SK-MEL-5 (cell line): ENCODE data around the gene UFL1. TPM values are rescaled to one million over a fixed set of nuclear protein-coding genes. Genes with fewer than 3 reads are reported as not detected.
"Not testable (repeated sequence)": the region's sequence is repeated elsewhere in the genome, so short reads cannot be mapped to it uniquely, and the experiment has no call there.

Source experiments
- DNase-seq: peaks from one replicate; pipeline ENCODE4 v3.0.0-alpha.2; 2016; ENCODE audit warnings: low read depth, low spot score
- in situ Hi-C: cut with HindIII; loops from 2 replicates; pipeline ENCODE4 v1.10.0; 2016; ENCODE audit warnings: low sequenced_read_pairs, high pct_unique_total_duplicates, low pct_unique_long_range_greater_than_20kb
- polyA plus RNA-seq, 2 experiments: library from polyadenylated mRNA; depleted of rRNA; stranded (reverse); fragments of >200 nt; gene quantifications; 2 replicates each; pipeline ENCODE4 v1.2.3, GENCODE V29; 2015
- total RNA-seq: library from RNA; depleted of rRNA; stranded (reverse); fragments of >200 nt; shearing (Covaris generic); gene quantifications from 2 replicates; pipeline ENCODE4 v1.2.3, GENCODE V29; 2014; rRNA removed

Gene UFL1
- 22.6 and 24.2 TPM in 2 replicates for total RNA-seq
- polyA plus RNA-seq (2015; cell fraction: cytosol; rRNA removed), result 13.3 and 21.5 TPM in 2 replicates
- polyA plus RNA-seq (2015; cell fraction: nucleus; rRNA removed), result 55.8 and 59.1 TPM in 2 replicates

DNA sequence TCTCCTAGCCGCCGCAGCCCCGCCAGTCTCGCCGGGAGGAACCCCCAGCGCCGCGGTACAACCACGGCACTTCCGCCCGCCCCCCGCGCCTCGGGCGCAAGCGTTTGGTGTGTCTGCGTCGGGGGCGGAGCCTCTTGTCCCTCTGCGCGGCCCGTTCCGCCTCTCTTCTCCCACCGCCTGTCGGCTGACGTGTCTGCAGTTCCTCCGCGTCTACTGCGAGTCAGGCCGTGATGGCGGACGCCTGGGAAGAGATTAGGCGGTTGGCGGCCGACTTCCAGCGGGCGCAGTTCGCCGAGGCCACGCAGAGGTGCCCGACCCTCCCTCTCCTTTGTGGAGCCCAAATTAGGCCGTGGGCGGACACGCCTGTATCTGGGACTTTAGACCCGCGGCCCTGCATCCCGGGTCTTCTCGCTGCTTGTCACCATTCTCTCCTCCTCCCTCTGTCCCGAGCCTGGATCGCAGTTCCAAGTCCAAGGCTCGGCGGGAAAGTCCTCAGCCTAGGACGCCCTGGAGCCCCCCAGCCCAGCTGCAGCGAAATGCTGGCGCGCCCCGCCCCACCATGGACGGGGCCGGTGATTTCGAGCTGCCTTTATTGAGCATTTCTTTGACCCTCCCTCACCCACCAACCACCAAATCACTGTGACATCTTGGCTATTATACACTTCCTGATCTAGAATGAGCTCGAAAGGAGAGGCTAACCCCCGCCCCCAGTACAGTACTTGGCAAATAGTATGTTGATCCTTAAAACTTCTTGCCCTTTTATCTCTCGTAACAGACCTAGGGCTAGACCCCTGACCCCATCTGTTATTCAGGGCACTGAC lies at the start of gene UFL1:
TSS of gene UFL1 (plus strand) at position 163 of the 821 bp plus-strand sequence. CDS start at position 231, 68 bp downstream.
- peak; percentile 92 for DNase-seq
- in situ Hi-C loops, result no loop called here

DNA sequence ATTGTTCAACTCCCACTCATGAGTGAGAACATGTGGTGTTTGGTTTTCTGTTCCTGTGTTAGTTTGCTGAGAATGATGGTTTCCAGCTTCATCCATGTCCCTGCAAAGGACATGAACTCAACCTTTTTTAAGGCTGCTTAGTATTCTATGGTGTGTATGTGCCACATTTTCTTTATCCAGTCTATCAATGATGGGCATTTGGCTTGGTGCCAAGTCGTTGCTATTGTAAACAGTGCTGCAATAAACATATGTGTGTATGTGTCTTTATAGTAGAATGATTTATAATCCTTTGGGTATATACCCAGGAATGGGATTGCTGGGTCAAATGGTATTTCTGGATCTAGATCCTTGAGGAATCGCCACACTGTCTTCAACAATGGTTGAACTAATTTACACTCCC lies 49.3 kb upstream of the UFL1 start:
- DNase-seq, in situ Hi-C loops: not testable (repeated sequence)

GRCh38 chr6:96478695-96479094 lies 42.9 kb upstream of the UFL1 start:
- DNase-seq, result no peak
- in situ Hi-C loops, result no loop called here

DNA sequence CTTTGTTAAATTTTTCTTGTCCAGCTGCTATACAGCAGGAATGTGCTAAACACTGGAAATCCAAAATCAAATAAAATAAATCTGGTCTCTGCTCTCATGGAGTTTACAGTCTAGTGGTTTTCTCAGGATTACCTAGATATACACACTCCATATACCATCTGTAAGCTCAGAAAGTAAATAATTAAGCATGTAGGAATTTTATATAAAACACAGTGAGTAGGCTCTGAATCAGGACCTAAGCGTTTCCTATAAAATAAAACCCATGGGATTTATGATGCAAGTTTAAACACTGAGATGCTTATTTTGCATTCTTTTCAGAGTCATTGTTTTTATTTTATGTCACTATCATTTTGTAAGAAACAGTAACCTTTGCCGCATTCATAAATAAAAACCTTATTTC lies 29.7 kb upstream of the UFL1 start:
- in situ Hi-C loops, result no loop called here
- no peak for DNase-seq

GRCh38 chr6:96499781-96500180 lies 21.8 kb upstream of the UFL1 start:
- in situ Hi-C loops, result no loop called here
- no peak for DNase-seq

DNA sequence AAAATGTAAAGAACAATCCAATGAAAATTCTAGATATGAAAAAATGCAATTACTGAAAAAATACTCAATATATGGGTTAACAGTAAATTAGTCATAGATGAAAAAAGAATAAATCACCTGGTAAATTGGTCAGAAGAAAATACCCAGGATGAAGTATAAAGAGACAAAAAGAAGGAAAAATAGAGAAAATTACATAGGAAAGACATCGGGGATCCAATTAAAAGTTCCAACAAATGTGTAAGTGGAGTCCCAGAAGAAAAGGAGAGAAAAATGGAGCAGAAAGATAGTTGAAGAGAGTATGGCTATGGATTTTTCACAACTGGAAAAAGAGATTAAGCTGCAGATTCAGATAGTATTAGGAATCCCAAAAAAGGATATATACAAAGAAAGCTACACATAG lies 18.7 kb upstream of the UFL1 start:
- DNase-seq, result no peak
- in situ Hi-C loops, result no loop called here

- in situ Hi-C loops, result no loop called here
- no peak for DNase-seq
Measured at GRCh38 chr6:96505363-96505762, 16.2 kb upstream of the UFL1 start.

DNA sequence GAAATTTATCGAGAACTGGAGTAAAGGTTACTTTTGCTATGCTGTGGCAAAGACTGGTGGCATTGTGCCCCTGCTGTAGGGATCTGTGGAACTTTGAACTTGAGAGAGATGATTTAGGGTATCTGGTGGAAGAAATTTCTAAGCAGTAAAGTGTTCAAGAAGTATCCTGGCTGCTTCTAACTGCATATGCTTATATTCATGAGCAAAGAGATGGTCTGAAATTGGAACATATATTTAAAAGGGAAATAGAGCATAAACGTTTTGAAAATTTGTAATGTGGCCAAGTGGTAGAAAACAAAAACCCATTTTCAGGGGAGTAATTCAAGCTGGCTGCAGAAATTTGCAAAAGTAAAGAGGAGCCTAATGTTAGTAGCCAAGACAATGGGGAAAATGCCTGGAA lies 12.3 kb upstream of the UFL1 start:
- in situ Hi-C loops, result no loop called here
- no peak for DNase-seq

- in situ Hi-C loops, result no loop called here
- DNase-seq, result no peak
Measured at GRCh38 chr6:96520171-96521115, 1.2 kb upstream of the UFL1 start.

- in situ Hi-C loops, result no loop called here
- DNase-seq, result no peak
Measured at GRCh38 chr6:96521306-96521643, 331 bp upstream of the UFL1 start.

DNA sequence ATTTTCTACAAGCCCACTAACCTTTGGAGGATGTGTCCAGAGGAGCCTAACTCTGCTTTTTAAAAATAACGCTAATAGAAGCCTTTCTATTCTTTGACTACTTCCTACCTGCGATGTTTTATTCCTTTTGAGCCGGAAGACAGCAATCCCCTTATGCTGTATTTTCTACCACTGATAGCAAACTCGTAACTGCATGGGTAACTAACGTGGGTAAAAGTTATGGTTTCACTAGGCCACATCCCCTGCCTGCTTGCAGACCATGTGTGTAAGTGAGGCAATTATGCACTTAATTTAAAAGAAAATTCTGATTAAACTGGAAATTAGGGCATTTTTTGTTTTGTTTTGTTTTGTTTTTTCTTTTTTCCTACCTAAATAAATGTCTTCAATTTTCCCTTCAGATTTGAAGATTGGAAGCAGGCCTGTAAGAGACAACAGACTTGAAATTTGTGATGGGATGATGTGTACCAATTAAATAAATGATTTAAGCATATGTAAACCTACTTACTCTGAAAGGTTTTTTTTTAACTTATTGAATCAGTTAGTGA lies 931 bp downstream of the UFL1 start:
- DNase-seq, result peak; percentile 20
- in situ Hi-C loops, result no loop called here

DNA sequence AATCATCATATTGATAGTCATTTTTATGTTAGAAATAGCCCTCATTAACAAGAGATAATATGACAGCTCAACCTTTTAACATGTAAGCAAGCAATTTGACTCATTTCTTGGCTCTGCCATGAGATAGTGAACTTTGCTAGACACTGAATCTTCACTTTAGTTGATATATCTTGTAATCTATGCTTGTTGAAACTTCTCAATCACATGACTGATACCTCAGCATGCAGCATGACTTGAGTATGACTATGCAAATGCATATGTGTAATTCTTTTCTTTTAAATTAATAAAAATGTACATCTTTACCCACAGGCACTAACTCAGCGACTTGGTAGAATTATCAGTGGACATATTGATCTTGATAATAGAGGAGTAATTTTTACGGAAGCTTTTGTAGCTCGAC lies 6.6 kb downstream of the UFL1 start:
- in situ Hi-C loops, result no loop called here
- no peak for DNase-seq

DNA sequence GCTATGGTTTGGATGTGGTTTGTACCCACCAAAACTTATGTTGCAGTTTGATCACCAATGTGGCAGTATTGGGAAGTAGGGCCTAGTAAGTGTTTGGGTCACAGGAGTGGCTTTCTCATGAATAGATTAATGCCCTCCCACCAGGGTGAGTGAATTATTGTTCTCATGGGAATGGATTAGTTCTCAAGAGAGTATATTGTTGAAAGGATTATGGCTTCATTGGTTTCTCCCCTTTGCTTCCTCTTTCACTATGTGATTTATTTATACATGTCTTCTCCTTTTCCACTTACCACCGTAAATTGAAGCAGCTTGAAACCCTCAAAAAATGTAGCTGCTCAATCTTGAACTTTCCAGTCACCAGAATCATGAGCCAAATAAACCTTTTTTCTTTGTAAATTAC lies 10.8 kb downstream of the UFL1 start:
- DNase-seq, result no peak
- in situ Hi-C loops, result no loop called here

DNA sequence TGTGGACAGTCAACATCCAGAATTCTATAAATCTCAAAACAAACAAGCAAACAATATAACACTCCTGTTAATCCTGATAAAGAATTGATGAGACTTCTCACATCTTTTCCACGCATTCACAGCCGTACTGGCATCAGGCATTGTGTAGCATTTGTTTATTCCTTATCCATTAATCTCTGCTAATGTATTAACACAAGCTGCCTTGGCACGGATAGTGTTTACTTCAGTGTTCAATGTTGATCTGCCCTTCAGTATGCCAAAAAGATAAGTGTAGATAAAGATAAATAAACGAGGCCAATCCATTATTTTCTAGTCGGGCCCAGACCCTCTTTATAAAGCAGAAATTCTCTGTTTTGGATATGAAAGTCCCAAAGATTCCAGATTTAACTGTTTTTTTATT lies 16.1 kb downstream of the UFL1 start:
- no peak for DNase-seq
- in situ Hi-C loops, result no loop called here

GRCh38 chr6:96542702-96543101 lies 21.1 kb downstream of the UFL1 start:
- peak; percentile 29 for DNase-seq
- in situ Hi-C loops, result no loop called here

GRCh38 chr6:96545882-96546281 lies 24.3 kb downstream of the UFL1 start:
- in situ Hi-C loops, result no loop called here
- no peak for DNase-seq

- DNase-seq, result no peak
- in situ Hi-C loops, result no loop called here
Measured at GRCh38 chr6:96547654-96548053, 26.0 kb downstream of the UFL1 start.

DNA sequence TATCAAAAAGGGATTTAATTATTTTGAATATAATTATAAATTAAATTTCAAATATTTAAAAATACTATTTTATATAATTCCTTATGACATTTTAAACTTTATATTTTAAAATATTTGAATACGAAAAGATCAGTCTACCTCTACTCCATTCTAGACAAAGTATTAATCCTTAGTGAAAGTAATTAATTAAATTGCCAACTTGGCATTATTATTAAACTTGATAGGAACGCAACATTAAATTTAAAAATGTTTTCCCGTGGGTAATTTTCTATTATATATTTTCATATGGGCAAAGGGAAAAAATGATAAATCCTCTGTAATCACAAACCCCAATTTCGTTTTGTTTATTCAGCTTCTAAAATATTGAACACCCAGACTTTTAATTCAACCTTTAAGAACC lies 33.0 kb downstream of the UFL1 start:
- DNase-seq, result no peak
- in situ Hi-C loops, result no loop called here
